Stimulated activated CD8-positive, alpha-beta memory T cell treated with anti-CD3 and anti-CD28 coated beads, Interleukin-15, amount 100 ng/mL, for 1 hour (primary cell): ENCODE measurements around the gene SH3BGRL2.

Source experiments
- DNase-seq: peaks from one replicate; pipeline ENCODE4 v3.0.0-alpha.2; 2020; ENCODE audit warnings: low read depth

SH3BGRL2 gene

DNA sequence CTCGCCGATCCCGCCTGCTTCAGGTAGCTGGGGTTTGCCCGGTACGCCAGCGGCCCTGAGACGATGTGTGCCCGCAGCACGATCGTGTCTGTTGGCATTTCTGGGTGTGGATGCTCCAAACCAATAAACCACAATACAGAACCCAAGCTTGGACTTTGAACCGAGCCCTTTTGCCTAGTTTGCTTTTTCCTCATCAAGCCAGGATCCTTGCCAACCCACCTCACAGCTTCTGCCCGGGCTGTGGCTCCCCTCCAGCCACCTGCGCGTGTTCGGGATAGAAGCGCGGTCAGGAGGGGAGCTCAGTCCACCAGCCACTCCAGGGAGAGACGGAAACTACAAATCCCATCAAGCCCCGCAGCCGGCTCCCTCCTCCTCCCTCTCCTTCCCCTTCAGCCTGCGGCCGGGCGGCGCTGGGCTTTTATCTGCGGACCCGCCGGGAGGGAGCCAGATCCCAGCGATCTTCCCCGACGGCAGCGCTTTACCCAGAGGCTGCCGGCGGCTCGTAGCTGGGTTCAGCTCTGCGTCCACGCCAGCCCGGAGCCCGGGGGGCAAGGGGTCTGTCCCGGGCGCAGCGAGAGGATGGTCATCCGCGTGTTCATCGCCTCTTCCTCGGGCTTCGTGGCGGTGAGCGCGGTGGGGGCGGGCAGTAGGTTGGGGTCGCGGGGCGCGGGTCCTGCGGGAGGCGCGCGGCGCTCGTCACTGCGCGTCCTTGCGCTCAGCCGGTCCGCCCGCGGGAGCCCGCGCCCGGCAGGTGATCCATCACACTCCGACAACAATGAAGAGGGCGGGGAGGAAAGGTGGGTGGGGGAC, at the start of gene SH3BGRL2:
Gene SH3BGRL2 (plus strand): TSS at position 447 of the 810 bp plus-strand sequence. CDS start 133 bp downstream, at position 580.
- no peak for DNase-seq

- no peak for DNase-seq
Observed at GRCh38 chr6:79584332-79584731, 46.8 kb upstream of the SH3BGRL2 start.

GRCh38 chr6:79586548-79586947, 44.6 kb upstream of the SH3BGRL2 start:
- DNase-seq, result no peak

DNA sequence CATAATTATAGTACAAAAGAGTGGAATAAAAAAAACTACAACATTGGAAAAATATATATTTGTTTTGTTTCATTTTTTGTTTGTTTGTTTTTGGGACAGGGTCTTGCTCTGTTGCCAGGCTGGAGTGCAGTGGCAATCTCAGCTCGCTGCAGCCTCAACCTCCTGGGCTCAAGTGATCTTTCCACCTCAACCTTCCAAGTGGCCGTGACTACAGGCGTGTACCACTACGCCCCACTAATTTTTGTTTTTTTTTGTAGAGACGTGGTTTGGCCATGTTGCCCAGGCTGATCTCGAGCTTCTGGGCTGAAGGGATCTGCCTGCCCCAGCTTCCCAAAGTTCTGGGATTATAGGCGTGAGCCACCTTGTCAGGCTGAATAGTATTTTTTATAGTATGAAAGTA, 41.4 kb upstream of the SH3BGRL2 start:
- DNase-seq, result no peak

DNA sequence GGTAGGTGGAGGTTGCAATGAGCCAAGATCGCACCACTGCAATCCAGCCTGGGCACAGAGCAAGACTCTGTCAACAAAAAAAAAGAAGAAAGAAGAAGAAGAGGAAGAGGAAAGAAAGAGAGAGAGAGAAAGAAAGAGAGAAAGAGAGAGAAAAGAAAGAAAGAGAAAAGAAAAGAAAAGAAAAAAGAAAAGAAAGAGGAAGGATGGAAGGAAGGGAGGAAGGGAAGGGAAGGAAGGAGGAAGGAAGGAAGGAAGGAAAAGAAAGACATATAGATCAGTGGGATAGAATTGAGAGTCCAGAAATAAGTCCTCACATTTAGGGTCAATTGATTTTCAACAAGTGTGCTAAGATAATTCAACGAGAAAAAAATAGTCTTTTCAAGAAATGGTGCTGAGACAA, 34.0 kb upstream of the SH3BGRL2 start:
- no peak for DNase-seq

- DNase-seq, result no peak
Observed at GRCh38 chr6:79598012-79598411, 33.1 kb upstream of the SH3BGRL2 start.

DNA sequence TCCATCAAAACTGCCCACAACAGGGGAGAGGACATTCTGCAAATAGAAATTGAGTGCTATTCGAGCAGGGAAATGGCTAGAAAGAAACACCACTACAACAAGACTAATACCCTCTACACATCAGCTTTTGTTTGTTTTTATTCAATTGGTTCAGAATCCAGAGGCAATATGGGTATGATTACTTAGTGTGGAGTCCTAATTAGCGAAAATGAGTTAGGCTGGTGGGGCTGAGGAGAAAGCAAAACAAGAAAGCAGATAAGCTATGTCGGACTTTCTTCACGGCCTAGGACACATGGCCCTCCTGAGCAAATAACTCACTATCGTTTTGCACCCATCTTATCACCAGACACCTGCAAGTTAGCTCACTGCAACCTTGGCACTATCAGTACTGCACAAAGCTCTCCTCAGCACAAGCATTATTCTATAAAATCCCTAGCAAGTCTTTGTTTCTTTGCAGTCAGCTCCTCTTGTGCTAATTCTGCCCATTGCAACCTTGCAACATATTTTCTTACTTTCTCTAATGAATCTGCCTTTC, 31.3 kb upstream of the SH3BGRL2 start:
- DNase-seq, result no peak

GRCh38 chr6:79600313-79600712, 30.8 kb upstream of the SH3BGRL2 start:
- no peak for DNase-seq

- no peak for DNase-seq
Observed at GRCh38 chr6:79600812-79601609, 30.1 kb upstream of the SH3BGRL2 start.

DNA sequence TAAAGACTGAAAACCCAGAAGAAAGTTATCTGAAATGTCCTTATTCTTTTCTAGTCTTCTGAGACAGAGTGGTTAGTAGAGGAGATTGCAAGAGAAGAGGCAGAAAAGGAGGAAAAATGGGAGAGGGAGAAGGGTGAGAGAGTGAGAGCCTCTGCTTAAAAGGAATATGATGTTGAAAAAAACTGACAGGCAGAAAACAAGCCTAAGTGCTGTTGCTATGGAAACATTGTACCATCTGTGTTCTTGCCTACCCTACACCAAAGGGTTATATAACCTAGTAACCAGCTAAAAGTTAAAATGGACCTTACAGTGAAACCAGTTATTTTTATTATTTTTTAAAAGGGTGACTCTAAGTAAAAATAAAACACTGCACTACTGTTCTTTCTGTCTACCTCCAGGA, 28.3 kb upstream of the SH3BGRL2 start:
- DNase-seq, result no peak

DNA sequence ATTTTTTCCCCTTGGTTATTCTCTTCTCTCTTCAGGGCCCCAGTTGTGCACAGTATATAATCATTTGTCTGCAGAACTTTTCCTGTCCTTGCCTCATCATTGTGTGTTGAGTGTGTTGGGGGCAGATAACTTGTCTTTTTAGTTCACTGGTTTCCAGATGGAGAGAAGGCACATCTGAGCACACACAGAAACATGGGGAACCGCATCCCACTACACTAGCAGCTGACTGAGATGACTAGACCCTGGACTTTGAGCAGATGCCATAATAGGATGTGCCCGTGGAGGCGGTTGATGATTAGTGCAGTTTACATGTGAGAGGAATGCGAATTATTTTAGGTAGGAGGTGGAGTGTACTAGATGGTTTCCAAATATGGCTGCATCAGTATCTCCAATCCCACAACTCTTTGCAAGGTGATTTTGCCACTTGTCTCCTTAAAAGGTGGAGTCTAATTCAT, 26.5 kb upstream of the SH3BGRL2 start:
- no peak for DNase-seq

- no peak for DNase-seq
Observed at GRCh38 chr6:79605061-79605460, 26.1 kb upstream of the SH3BGRL2 start.

GRCh38 chr6:79605968-79606764, 25.0 kb upstream of the SH3BGRL2 start:
- DNase-seq, result no peak

DNA sequence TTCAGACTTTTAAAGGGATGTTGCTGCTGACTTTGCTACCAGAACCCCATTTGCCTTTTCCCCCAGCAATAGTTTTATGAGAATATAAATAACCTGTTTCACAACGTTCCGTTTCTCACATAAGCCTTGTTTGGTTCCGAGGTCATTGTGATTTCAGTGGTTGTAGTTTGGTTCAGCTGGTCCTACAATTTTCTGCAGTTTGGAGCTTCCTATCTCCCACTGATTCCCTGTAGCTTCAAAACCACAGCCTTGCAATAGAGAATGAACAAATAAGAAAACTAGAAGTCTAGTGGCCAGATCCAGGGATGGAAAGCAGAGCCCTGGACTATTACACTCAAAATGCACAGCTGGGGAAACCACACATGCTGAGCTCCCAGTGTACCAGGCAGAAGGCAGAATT, 24.1 kb upstream of the SH3BGRL2 start:
- no peak for DNase-seq

DNA sequence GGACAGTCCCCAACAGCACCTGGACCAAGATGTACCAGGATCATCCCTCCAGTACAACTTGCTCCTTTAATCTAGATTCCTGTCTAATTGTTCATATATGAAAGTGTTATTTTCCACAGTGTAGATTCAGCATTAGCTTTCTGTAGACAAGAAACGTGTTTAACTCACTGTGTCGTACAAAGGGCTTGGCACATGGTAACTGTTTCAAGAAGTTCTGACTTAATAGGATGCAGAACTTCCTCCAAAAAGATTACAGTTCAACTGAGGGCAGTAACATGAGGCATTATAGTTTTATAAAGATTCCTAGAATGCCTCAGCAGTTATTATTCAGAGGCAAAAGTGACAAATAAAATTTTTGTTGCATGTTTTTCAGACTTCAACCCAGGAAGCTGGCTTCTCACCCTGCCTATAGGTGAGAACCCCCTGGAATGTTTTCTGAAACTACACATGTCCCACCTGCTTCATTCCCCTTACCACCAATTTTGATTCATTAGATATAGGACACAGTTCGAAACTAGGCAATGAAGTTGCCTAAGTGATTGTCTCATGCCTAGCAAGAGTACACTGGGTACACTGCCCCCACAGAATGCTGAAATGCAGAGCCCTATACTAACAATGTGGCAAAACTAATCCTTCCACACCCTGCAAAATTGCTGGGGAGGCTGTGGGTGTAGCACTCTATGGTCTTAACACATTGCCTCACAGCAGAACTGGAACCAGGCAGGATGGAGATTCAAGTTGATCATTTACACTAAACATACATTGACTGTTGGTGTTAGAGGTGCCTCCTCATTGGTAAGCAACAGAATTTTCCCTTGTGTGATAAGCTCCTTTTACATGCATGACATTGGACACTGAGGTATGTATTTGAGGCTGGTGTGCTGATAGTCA, 22.6 kb upstream of the SH3BGRL2 start:
- DNase-seq, result no peak

DNA sequence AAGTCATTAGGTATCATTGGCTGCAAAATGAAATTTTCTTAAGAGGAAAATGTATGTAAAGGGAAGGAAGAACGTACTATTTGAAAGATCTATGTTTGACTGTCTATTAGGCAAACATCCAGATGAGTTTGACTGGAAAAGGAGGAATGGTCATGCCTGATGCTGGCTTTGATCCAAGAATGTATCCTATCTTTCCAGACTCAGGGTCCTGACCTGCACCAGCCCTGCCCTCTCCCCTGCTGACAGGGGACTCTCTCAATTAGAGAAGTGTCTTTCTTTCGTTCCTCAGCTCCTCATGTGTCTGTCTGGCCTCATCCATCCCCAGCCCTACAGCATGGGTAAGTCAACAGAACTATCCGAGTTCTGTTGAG, 21.9 kb upstream of the SH3BGRL2 start:
- DNase-seq, result no peak

DNA sequence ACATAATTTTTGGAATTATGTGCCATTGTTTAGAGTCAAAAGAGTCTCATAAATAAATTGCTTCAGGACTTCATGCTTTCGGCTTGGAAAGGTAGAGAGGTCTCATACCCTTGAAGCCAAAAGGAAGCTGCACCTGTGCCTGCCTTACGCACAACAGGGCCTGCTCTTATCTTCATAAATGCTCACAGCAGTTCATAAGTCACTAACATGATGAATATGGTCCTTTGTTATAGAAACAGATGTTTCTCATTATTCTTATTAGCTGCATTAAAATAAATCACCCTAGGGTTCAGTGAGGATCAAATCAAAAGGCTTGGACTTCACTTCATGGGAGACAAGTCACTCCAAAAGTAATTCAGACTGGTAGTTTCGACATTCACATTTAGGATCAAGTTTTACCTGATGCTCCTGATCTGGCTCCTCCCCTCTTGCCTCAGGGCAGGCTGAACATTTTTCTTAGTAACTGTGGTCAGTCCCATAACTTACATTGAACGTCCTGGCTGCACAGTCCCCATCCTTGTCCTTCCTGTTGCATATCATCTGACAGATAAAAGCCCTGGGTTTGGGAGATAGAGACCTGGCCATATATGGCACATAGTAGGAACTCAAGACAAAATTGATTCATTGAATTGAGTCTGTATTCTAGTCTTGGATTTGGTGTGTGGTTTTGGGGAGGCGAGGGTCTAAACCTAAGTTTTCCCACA, 20.7 kb upstream of the SH3BGRL2 start:
- DNase-seq, result no peak

DNA sequence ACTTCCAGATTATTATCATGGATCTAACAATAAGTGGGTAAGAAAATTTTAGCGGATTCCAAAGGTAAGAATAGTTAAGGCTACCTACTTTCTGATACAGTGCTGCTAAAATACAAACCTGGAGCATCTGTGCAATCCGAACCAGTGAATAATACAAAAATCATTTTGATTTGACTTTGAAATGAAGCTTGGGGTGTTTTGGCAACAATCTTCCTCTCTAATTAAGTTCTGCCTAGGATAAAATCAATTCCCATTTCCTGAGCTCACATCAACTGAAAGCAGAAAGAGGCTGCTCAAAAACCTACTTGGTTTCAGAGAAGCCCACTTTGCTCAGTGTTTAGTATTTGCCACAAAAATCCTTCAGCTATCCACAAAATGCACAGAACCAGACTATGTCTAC, 18.7 kb upstream of the SH3BGRL2 start:
- no peak for DNase-seq

DNA sequence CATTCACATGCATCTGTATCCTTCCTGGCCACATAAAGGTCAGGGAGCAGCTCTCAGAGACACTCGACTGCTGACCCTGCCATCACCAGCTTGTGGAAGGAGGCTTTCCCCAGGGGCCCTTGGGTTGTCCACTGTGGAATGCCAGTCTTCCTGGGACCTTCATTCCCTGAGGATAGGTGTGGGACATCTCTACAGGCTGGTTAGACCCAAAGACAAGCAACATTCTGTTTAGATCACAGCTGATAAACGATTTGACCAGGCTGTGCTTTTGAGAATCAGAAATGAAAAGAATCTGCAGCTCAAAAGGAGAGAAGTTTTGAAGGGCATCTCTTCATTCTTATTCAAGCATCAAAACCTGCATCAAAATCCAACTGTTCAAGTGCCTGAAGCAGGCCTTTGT, 18.2 kb upstream of the SH3BGRL2 start:
- DNase-seq, result no peak

DNA sequence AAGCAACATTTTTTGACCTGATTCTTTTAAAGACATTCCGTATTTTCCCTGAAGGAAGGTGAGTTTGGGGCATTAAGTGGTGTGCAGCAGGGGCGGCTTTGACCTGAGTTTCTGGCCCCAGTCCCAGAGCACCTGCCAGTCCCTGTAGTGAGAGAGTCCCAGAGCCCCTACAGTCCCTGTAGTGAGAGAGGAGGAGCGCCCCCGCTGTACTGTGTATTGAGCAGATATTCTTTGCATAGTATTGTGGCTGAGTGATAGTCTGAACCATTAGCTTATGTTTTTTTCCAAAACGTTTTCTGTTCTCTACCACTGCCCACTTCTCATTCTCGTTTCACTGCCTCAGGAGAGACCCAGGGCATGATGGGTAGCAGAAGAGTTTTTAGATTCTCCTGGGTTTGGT, 17.2 kb upstream of the SH3BGRL2 start:
- DNase-seq, result no peak
